Sigmoid colon (tissue), 7 donors: ENCODE data around the gene PRUNE1. TPM values are rescaled to one million over a fixed set of nuclear protein-coding genes. Genes with fewer than 3 reads are reported as not detected.

Source experiments
- DNase-seq: peaks from one replicate; pipeline ENCODE4 v3.0.0-alpha.2; 2019
- H3K27ac ChIP-seq, 4 donors: fragments of 200-600 bp; sonication (generic); one replicate each; pipeline ENCODE4 v1.5.1; 2016 to 2019; ENCODE audit warnings: mild to moderate bottlenecking in 1 of 4
- H3K27me3 ChIP-seq, 3 donors: fragments of 200-600 bp; sonication (generic); one replicate each; pipeline ENCODE4 v1.5.1; 2019; ENCODE audit warnings: mild to moderate bottlenecking in 1 of 3
- H3K36me3 ChIP-seq, 4 donors: fragments of 200-600 bp; sonication (generic); one replicate each; pipeline ENCODE4 v1.5.1; 2016 to 2019
- H3K4me1 ChIP-seq, 4 donors: fragments of 200-600 bp; sonication (generic); one replicate each; pipeline ENCODE4 v1.5.1; 2017 to 2019
- H3K4me3 ChIP-seq, 4 donors: fragments of 200-600 bp; sonication (generic); one replicate each; pipeline ENCODE4 v1.5.1; 2017 to 2019; ENCODE audit warnings: mild to moderate bottlenecking in 2 of 4, moderate library complexity in 1 of 4
- H3K9me3 ChIP-seq, 4 donors: fragments of 200-600 bp in 3 of 4; sonication (generic) in 3 of 4; one replicate each; pipeline versions ENCODE4 v1.5.1 to v1.6.1; 2013 to 2019
- EP300 ChIP-seq, 4 donors: sonication (generic); formaldehyde crosslinking; IDR thresholded peaks; one replicate each; pipeline ENCODE4 v1.6.1; 2017; ENCODE audit warnings: antibody characterized with exemption in 4 of 4
- POLR2A ChIP-seq, 2 donors: fragments of 450-650 bp; IDR thresholded peaks; one replicate each; pipeline ENCODE4 v1.6.1; 2016; ENCODE audit warnings: antibody characterized with exemption in 2 of 2, mild to moderate bottlenecking in 2 of 2, moderate library complexity in 2 of 2
- POLR2AphosphoS5 ChIP-seq, 4 donors: sonication (generic); formaldehyde crosslinking; IDR thresholded peaks; one replicate each; pipeline ENCODE4 v1.6.1; 2017; ENCODE audit warnings: antibody characterized with exemption in 4 of 4
- WGBS, 2 donors: extraction: QIAGEN DNeasy Blood & Tissue Kit; methylation state at CpG; one replicate each; pipeline ENCODE4 v1.1.7; 2013; 5-methylcytosine and 5-hydroxymethylcytosine counted together
- intact Hi-C: fragments of 100-400 bp; cut with DNase I; formaldehyde crosslinking; loops from one replicate; pipeline ENCODE4 v1.15.1; 2023
- polyA plus RNA-seq, 3 donors: library from polyadenylated mRNA; stranded (reverse); fragments of 200-250 nt; gene quantifications; one replicate each; pipeline ENCODE4 v1.2.3, GENCODE V29; 2013
- total RNA-seq, 4 donors: library from RNA; depleted of rRNA; stranded (reverse); fragments of >200 nt; gene quantifications; one replicate each; pipeline ENCODE4 v1.1.0, GENCODE V29; 2016
- TF ChIP-seq, protein P1 (sequence below), 4 experiments: fragments of 450-650 bp in 3 of 4; fragments of 200-600 bp in 1 of 4; IDR thresholded peaks; one replicate each; pipeline ENCODE4 v1.5.1; 2016 to 2019; ENCODE audit warnings: antibody characterized with exemption in 4 of 4, mild to moderate bottlenecking in 3 of 4, moderate library complexity in 2 of 4
- donor health status: healthy with polysubstance abuse.
- donor health status: Bipolar disorder and iron deficiency.
- donor health status: healthy.

Gene PRUNE1
- total and polyA plus RNA-seq, 7 donors, result 15.5 to 33.9 (median 18.7) TPM

DNA sequence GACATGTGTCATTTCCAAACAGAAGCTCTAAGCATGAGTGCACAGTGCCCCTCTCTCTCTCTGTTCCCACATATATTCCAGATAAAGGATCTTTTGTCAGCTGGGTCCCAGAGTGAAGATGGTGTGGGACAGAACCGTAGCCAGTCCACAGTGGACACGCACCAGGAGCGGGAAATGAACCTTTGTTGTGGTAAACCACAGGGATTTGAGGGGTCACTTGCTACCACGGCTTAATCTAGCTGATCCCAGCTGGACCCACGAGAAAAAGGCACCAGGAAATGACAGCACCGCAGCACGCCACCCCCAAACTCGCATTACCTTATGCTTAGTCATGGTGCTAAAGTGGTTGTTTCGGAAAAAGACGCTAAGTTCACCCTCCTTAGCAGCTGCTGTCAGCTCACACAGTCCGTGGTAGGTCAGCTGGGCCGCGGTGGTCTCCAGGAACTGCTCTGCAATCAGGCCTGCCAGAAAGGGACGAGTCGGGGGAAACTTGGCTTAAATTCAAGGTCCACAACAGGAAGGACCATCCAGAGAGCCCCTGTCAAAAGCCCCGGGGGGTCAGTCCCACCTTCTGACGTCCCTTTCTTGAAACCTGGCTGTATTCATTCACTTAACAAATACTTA, 9.1 kb upstream of the PRUNE1 start:
- H3K36me3 ChIP-seq, result peaks cover 9 to 60% (median 34%) of the 10 kb centered on the region in 4 donors

DNA sequence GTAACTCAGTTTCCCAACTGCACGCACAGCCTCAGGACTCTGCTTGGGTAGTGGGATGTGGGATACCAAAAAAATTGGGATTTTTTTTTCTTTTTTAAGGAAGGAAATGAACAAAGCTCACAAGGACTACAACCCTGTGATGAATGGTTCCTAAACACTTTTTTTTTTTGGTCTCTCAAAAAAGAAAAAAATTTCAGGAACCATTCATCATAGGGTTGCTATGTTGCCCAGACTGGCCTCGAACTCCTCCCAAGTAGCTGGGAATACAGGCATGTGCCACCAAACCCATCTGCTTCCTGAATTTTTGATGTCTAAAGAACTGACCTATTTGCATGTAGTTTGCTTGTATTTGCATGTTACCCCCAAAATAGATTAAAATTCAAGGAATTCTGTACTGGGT, 8.3 kb upstream of the PRUNE1 start:
- H3K36me3 ChIP-seq, result peaks cover 9 to 60% (median 34%) of the 10 kb centered on the region in 4 donors
- no peak overlapping the region for H3K4me3 ChIP-seq
- no peak for DNase-seq
- H3K27ac ChIP-seq, result no peak overlapping the region
- intact Hi-C loops, result no loop called here
- WGBS, 2 donors, result 90 to 96% methylated on average over 2 of the region's 2 CpGs
- H3K27me3 ChIP-seq, result no peaks in the 10 kb centered on the region
- H3K4me1 ChIP-seq, result peaks cover 0 to 42% (median 28%) of the 10 kb centered on the region in 4 donors
- TF ChIP-seq POLR2A (IDR thresholded peaks at IDR 0.05) (no peak), POLR2AphosphoS5 (IDR thresholded peaks at IDR 0.05) (no peak), EP300 (IDR thresholded peaks at IDR 0.05) (no peak)
- TF ChIP-seq, protein P1, sequence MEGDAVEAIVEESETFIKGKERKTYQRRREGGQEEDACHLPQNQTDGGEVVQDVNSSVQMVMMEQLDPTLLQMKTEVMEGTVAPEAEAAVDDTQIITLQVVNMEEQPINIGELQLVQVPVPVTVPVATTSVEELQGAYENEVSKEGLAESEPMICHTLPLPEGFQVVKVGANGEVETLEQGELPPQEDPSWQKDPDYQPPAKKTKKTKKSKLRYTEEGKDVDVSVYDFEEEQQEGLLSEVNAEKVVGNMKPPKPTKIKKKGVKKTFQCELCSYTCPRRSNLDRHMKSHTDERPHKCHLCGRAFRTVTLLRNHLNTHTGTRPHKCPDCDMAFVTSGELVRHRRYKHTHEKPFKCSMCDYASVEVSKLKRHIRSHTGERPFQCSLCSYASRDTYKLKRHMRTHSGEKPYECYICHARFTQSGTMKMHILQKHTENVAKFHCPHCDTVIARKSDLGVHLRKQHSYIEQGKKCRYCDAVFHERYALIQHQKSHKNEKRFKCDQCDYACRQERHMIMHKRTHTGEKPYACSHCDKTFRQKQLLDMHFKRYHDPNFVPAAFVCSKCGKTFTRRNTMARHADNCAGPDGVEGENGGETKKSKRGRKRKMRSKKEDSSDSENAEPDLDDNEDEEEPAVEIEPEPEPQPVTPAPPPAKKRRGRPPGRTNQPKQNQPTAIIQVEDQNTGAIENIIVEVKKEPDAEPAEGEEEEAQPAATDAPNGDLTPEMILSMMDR (IDR thresholded peaks at IDR 0.05), result no peak
- no peaks in the 10 kb centered on the region for H3K9me3 ChIP-seq

More for the DNA sequence above, 9.1 kb upstream of the PRUNE1 start:
- 68 to 85% methylated on average over 17 of the region's 17 CpGs for WGBS, 2 donors
- Histone ChIP-seq H3K9me3 (no peaks in the 10 kb centered on the region), H3K4me1 (peaks cover 0 to 34% (median 20%) of the 10 kb centered on the region in 4 donors), H3K27ac (peak overlapping the region in 1 of 4 donors; percentile 39), H3K4me3 (no peak overlapping the region), H3K27me3 (no peaks in the 10 kb centered on the region)
- DNase-seq, result no peak
- intact Hi-C loops, result no loop called here
- TF ChIP-seq EP300 (IDR thresholded peaks at IDR 0.05), result no peak
- no peak for TF ChIP-seq POLR2A (IDR thresholded peaks at IDR 0.05)
- TF ChIP-seq, protein P1 (IDR thresholded peaks at IDR 0.05), result no peak
- no peak for TF ChIP-seq POLR2AphosphoS5 (IDR thresholded peaks at IDR 0.05)

- TF ChIP-seq, protein P1 (IDR thresholded peaks at IDR 0.05), result no peak
- no peak for TF ChIP-seq EP300 (IDR thresholded peaks at IDR 0.05)
- no peak for TF ChIP-seq POLR2A (IDR thresholded peaks at IDR 0.05)
- no peak for TF ChIP-seq POLR2AphosphoS5 (IDR thresholded peaks at IDR 0.05)
- no peak for DNase-seq
- H3K4me3 ChIP-seq, result no peak overlapping the region
- intact Hi-C loops, result no loop called here
- no peaks in the 10 kb centered on the region for H3K27me3 ChIP-seq
- 96% methylated on average over 3 of the region's 3 CpGs for WGBS, 2 donors
- no peaks in the 10 kb centered on the region for H3K9me3 ChIP-seq
- H3K27ac ChIP-seq, result no peak overlapping the region
- H3K4me1 ChIP-seq, result peaks cover 0 to 42% (median 32%) of the 10 kb centered on the region in 4 donors
- H3K36me3 ChIP-seq, result peaks cover 9 to 60% (median 34%) of the 10 kb centered on the region in 4 donors
These were observed 7.8 kb upstream of the PRUNE1 start for GRCh38 chr1:151000408-151000807.

- no peak overlapping the region for H3K27ac ChIP-seq
- TF ChIP-seq, protein P1 (IDR thresholded peaks at IDR 0.05), result no peak
- TF ChIP-seq POLR2AphosphoS5 (IDR thresholded peaks at IDR 0.05) (no peak), POLR2A (IDR thresholded peaks at IDR 0.05) (no peak), EP300 (IDR thresholded peaks at IDR 0.05) (no peak)
- H3K4me3 ChIP-seq, result no peak overlapping the region
- H3K36me3 ChIP-seq, result peaks cover 9 to 57% (median 33%) of the 10 kb centered on the region in 4 donors
- peaks cover 0 to 42% (median 35%) of the 10 kb centered on the region in 4 donors for H3K4me1 ChIP-seq
- no peak for DNase-seq
- intact Hi-C loops, result no loop called here
- no peaks in the 10 kb centered on the region for H3K27me3 ChIP-seq
- H3K9me3 ChIP-seq, result no peaks in the 10 kb centered on the region
- 85 to 89% methylated on average over 4 of the region's 4 CpGs for WGBS, 2 donors
These were observed 6.6 kb upstream of the PRUNE1 start for GRCh38 chr1:151001602-151002001.
